Measurements from ENCODE around the gene E2F7.

E2F7 gene

DNA sequence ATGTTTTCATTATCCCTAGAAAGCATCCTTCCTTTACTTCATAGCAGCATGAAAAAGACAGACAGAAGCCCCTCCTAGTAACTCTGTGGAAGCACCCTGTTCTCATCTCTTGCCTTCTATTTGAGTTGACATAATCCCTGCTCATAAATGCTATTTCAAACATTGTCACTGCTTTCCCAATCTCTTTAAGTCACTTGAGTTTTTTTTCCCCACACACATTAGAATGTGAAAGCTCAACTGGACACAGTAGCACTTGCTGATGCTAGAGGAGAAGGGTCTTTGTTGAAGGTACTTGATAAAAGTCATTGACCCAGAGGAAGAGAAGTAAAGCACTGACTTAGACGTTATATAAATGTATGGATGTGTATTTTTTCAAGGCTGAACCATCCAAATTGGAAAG is 3.0 kb downstream of the E2F7 start:
- no peak for DNase-seq

DNA sequence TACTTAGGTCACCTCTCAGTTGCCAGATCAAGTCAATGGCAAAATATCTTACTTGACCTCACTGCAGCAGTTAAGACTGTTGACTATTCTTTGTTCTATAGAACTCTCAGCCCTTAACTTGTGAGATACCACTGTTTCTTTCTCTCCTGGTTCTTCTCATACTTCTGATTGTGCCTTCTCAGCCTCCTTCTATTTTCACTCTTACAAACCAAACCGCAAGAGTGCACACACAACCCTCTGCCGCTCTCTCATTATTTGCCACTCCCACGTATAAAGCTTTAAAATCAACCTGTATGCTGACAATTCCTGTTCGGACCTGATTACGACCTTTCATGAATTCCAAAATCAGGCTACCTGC is 4.5 kb downstream of the E2F7 start:
- DNase-seq: no peak

DNA sequence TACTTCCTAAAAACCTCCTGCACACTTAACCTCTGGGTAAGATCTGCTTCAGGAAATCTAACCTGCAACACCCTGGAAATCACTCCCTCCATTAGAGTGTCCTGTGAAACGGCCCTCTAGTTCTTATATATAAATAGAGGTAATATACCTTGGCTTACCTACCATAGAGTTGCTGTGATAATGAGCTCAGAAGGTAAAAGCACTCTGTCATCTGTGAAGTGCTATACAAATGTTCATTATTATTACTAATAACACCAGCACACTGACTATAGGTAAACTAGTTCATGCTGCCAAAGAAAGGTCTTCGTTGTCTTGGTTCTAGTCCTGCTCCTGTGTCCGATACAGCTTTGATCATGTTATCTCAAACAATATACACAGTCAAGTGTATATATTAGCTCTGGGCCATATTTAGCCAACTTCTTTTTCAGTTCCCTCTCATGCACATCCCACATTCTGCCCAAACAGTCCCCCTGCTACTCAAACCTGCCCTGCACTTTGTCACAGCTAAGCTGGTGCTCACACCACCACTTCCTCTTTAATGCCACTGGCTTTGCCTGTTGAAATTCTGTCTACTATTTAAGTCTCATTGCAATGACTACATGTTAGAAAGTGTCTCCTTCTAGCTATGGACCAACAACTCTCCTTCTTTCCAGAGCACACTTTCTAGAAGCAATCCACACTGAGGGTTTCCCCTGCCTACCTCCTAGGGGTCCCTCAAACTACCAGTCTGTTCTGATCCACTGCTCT is 5.1 kb downstream of the E2F7 start:
- DNase-seq: no peak

DNA sequence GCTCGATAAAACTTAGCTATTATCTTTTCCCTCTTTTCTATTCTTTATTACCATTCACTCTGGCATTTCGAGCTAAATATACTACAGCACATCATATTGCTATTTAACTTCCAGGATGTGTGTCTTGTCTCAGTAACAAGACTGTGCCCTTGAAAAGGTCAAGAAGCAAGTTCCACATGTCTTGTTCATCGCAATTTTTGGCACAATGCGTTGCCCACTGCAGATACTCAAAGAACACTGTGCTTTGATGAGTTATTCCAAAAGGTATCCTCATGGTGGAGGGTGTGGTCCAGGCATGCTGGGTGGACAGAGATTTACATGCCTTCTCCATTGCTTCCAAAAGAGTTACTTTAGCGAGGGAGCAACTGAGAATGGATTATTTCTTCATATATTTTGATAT is 6.6 kb downstream of the E2F7 start:
- DNase-seq: peak; percentile 55

DNA sequence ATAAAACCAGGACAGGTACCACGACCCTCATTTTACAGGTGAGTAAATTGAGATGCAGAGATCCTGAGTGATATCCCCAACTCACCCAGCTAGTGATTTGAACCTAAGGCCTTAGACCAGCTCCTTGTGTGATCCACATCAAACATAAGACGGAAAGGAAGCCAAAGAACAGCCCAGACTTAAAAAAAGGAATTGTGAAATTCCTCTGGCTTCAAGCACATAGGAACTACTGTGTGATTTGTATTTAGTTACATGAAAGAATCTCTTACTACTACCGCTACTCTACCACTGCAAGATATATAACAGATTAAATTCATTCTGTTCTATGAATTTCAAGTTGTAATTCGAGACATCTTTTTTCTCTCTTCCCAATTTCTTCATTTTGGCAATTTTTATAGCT is 10.5 kb downstream of the E2F7 start:
- DNase-seq: no peak

DNA sequence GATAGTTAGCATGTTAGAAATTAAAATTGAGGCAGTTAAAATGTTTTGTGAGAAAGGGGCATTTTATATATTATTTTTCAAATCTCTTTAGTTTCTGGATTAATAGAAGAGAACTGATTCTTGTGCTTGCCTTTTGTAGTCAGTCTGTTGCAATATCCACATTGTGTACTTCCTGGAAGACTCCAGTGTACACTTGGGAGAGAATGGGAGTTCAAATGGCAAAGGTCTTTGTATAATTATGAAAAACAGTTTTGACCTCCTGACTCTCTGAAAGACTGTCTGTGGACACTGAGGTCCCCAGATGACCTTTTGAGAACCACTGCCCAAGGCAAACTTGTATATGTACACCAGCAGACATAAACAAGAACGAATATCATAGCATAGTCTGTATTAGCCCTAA is 12.1 kb downstream of the E2F7 start:
- DNase-seq: no peak

DNA sequence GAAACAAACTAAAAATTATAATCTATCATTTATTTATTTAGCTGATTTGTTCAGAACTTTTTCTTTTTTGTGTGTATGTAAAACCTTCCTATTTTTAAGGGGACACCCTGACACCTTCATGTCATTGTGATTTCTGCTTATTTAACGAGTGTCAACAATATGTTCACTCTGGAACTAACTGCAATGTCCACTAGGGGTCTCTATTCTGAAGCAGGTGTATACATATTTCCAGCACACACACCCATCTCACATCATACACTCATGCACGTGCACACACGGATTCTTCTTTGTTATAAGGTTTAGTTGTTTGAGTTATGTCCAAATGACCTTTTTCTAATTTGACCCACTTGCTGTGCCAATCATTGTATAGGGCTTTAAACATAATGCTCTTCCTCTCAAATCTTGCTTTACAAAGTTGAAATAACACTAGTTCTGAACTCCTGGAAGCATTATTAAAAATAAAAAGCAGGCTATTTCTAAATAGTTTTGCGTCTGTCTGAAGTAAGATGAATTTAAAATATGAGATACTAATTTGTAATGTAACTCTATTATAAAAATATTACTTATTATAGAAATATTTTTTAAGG is 15.5 kb downstream of the E2F7 start:
- DNase-seq: peak; percentile 69

DNA sequence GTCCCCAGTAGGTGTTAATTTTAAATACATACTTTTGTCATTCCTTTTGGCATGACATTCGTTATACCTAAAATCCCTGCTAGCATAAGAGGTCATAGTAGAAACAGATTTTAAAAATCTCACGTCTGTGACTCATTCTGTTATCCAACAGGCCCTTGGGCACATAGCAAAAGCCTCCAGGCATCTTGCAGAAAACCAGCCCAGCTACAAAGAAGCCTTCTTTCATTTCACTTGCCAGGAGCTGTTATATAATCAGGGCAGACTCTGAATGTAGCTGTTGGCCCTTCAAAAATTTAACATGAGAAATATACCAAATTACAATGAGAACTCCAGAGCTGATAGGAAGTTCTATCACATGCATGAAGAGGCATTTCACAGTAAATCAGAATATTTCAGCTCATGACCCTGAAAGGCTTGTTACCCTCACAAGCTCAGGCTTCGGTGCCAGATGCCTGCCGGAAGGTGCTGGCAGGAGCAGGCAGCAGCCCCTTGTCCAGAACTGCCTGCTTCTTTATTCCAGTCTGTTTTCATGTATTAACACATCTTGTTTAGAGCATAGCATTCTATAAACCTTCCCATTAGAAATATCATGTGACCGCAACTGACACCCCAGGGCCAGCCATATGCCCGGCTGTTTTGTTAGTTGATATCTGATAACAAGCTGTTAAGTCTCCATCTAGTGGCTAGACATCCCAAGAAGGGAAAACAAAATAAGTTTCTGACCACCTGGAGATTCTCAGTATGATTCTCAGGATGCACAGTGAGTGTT is 17.8 kb downstream of the E2F7 start:
- no peak for DNase-seq

DNA sequence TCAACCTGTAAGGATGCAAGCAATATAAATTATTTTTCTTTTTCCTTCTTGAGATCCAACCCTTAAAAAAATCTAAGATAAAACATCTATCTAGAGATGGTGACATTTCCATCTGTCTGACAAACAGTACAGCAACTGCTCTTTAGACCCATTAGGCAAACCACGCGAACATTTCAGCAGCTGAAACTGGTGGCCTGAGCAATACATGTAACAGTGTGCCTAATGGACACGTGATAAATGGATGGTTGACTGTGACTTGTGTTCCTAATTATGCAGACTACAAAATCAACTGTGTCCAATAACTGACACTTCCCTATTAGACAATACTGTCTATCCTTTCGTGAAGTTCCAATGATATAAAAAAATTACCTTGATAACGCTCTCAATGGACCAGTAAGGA is 18.9 kb downstream of the E2F7 start:
- DNase-seq: no peak

DNA sequence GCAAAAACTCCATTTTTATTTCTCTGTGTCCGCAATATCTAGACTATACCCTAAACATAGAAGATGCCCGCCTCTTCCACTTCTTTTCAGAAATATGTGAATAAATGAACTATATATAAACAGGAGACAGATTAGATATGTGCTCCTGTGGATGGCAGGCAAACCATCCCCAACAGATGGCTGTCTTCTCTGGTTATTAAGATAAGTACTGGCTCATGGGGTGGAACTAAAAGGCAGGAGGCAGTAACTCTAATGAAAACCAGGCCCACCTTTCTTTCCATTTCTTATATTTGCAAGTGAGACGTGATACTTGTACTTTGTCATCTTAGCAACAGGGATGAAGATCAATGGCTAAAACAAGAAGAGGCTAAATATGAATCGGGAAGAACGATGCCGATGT is 20.2 kb downstream of the E2F7 start:
- DNase-seq: no peak

DNA sequence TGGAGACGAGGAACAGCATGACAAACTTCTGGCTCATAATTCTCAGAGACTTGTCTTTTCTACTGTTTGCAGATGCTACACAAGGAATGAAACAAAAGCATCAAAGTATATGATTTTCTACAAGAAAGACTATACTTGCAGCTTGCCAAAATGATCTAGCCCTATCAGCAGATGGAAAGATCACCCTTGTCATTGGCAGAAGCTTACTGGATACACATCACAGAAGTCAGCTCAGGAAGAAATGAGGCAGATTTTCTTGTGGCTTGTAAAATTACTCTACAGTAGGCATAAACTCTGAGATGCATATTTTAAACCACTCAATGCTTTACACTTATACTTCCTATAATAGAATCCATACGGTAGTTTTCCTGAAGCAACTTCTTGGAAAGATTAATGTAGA is 20.6 kb downstream of the E2F7 start:
- no peak for DNase-seq

DNA sequence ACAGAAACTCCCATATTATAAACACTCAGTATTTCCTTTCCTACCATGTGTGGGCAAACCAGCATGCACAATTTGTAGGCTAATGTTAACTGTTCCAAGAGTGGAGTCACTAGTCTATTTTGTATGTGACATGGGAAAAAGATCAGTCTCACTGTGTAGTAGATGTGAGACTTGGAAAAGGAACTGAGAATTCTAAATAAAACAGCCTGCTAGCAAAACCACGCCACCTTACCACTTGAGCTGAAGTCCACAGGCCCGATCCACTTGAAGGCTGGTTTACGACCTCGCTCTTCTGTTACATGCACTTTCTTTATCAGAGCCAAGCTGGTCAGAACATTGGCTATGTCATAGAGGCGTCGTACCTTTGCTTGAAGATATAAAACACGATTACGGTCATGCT is 22.5 kb downstream of the E2F7 start:
- no peak for DNase-seq

DNA sequence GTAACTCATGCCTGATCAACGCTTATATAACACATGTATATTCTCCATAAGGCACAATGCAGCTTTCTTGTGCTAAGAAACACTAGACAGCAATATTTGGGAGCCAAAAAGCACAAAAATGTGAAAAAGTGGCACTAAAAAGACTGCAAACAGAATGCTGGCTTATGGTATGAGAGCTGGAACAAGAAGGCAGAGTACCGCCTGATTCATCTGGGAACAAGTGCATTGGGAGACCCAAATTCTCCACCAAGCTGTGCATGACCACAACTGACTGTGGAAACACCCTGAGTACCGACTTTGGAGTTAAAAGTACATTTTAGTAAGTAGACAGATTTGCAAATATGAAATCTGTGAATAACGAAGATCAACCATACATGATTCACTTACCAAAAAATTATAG is 25.1 kb downstream of the E2F7 start:
- DNase-seq: no peak

DNA sequence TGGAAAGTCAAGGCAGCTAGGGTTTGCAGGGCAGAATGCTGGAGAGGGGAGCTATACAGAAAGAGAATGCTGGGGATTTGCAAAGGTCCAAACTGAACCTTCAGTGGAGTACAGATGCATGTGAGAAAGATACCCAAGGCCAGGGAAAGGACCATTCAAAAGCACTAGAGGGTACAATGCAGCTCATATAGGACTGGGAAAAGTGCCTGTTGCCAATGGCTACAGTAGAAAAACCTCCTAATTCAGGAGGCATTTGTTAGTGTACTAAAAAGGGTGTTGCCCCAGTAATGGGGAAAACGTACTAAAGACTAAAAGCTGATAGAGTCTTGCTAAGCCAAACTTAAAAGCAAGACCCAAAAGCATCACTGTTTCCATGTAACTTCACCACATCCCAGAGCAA is 30.1 kb downstream of the E2F7 start:
- no peak for DNase-seq

DNA sequence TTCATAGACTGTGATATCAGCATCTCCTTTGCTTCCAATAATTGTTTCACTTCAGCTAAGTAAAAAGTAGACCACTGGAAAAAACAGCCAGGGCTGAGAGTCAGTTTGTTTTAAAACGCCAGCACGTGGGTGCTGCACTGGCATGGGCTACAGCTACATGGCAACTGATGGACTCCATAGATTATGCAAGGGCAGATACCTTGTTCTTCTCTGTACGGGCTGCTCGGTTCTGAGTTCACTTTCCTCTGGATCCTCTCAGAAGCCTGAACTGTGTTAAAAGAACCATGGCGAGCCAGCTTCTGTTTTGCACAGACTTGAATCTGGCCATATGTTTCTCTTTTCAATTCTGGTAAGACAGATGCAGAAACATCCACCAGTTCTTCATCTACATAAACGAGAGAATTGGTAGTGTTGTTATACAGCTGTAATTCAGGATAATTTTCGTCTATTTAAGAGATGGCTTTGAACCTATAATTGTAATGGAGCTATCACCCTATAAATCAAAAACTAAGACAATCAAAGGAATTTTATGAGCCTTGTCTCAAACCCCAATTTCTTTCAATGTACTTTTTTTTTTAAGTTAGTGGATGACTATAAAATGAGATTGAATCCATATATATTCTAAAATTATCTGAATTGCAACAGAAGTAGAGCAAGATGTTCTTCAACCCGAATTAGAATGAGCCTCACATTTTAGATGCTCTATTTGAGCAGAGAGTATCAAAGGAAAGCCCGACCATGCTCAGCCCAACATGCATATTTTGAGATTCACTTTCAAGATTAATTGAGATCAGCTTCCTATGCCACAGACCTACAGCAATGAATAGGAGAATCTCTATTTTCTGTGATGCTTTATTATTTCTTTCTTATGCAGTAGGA is 31.5 kb downstream of the E2F7 start:
- no peak for DNase-seq

DNA sequence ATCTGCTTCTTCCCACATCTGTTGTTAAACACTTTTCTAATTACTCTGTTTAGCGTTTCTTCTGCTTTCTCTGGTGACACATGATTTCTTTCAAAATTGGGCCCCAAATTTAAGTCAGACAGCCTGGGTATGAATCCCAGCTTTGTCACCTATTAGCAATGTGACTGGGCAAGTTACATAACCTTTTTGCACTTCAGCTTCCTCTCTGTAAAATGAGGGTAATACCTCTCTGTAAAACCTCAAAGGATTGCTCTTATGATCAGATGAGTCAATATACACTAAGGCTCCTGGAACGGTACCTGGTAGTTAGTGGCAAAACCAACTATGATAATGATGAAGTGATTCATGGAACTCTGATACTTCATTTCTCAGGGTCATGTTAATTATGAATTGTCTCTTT is 33.0 kb downstream of the E2F7 start:
- DNase-seq: peak; percentile 82

DNA sequence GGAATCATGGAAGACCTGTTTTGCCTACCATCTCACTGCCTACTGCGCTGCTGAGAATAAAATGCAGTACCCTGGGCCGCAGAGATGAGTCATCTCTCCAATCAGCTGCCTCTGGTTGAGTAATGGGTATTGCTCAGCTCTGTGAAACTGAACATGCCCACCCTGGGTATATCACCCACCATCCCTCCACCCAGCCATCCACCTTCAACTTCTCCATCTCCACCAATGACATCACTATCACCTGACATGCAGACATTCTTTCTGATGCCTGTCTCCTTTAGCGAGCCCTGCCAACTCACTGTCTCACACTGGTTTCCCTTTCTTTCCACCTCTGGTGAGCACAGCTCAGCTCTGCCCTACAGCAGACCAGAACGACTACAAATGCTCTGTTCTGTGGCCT is 33.6 kb downstream of the E2F7 start:
- peak; percentile 64 for DNase-seq

DNA sequence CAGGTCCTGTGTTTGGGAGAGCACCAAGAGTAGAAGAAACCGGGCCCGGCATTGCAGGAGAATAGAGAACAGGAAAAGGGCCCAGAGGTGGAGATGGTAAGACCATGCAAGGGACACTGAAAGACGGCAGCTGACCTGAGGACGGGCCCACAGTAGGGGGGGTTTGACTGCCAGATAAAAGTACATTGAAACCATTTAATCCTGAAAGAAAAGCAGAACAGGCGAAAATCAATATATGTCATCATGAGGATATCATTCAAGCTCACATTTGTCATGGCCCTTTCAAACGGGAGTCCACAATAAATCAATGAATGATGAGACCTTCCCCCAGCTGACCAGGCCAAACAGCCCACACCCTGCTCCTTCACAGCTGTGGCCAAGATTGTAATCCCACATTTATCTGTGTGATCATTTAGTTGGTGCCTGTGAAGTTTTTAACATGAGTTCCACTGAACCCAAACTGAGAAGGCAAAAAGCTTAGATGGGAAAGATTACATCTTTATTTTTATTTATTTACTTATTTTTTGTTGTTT is 39.5 kb downstream of the E2F7 start:
- no peak for DNase-seq

DNA sequence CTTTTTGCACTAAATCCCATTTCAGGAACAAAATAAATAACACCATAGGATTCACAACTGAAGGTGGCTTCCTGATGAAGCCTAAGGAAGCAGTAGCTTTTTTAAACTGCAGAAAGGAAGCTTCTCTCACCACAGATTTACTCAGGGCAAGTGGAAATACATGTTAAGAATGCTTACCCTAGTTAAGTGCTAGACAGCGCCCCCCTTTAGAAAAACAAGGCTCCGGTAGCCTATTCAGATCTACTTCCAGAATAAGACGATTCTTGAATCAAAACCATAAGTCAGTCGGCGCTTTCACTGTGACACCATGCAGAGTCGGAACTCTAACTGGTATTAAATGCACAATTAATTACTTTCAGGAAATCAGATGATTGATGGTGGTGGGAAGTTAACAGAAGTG is 41.9 kb downstream of the E2F7 start:
- no peak for DNase-seq

DNA sequence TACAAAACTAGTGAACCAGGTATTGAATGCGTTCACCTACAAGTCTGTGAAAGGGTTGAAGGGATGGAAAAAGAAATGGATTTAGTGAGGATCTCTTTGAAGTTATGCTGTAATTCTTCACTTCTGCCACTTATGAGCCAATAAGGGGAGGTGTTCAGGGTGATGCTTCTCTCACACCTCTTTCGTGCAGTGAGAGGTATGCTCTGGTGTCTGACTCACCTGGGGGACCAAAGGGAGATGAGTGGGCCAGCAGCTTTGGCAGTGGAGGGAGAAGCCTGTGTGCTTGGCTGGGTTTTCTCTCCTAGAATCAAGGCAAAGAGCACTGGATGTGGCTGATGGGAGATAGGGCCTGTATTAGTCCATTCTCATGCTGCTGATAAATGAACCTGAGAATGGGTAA is 45.4 kb downstream of the E2F7 start:
- no peak for DNase-seq

DNA sequence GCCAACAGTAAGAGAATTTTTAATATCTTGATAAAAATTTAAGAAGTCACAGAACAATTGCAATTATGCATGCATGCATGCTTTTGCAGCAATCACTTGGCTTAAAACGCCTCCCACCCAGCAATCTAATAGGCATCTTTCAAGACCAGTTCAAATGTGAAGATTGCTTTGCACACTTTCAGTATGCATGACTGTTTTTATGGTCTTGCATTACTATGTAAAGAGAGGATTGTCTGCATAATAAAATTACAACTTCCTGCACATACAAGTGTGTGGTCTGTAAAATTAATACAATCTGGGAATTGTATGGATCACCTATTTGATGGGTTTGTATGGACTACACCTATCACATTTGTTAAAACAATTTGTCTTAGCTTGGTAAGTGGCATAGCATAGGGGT is 48.8 kb downstream of the E2F7 start:
- no peak for DNase-seq

DNA sequence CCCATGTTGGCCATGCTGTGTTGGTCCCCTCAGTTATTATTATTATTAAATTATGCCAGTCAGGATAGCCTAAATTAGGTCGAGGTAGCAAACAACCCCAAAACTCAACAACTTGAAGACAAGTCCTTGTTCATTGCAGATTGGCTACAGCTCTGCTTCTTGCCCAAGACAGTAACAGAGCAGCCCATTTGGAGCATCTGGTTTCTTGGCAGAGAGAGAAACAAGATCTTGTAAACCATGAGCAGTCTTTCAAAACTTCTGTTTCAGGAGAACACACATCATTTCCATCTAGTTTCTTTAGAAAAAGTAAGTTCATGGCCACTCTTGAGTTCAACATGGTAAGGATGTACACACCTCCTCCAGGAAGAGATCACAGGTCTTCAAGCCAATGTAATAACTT is 52.3 kb downstream of the E2F7 start:
- no peak for DNase-seq

Data from HCEC 1CT (cell line).